ENCODE measurements around the gene ATP8A2. TPM values are rescaled to one million over a fixed set of nuclear protein-coding genes. Genes with fewer than 3 reads are reported as not detected.

Gene ATP8A2
- total and polyA plus RNA-seq, 2 donors, result 1.1 to 1.5 TPM

DNA sequence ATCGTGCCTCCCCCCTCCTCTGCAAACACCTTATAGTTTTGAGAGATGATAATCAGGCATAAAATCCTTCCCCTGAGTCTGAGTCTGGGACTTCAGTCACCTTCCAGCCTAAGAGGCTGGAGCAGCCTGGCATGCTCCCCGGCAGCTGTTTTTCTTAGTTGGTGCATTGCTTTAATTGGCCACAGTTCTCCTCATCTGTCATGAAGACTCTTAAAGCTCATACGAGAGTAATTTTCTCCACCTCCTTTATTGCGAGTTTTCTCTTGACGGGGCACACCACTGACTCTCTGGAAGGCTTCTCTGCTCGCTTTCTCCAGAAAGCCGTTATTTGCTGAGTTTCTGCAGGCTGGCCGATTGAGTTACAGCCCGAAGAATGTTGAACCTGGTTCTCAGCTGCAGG, 310.5 kb downstream of the ATP8A2 start:
- H3K27me3 ChIP-seq (ENCODE audit: control insufficient read depth in 2 of 2, insufficient read depth in 1 of 2, low read length in 1 of 2), result no peaks in the 10 kb centered on the region
- H3K9me3 ChIP-seq (ENCODE audit: control insufficient read depth in 2 of 2, insufficient read depth in 1 of 2, low read length in 1 of 2), result no peaks in the 10 kb centered on the region
- H3K27ac ChIP-seq (ENCODE audit: low read depth in 1 of 2, low read length in 1 of 2), result no peak overlapping the region
- no peak for DNase-seq (ENCODE audit: low read depth in 6 of 9, low spot score in 9 of 9)
- no peak overlapping the region for H3K4me3 ChIP-seq (ENCODE audit: low read length in 2 of 2)
- no peaks in the 10 kb centered on the region for H3K4me1 ChIP-seq (ENCODE audit: control insufficient read depth in 2 of 2, insufficient read depth in 2 of 2, low read length in 2 of 2)
- 94% methylated on average over 9 of the region's 9 CpGs for WGBS
- H3K36me3 ChIP-seq (ENCODE audit: control insufficient read depth in 2 of 2, insufficient read depth in 2 of 2, low read length in 1 of 2), result no peaks in the 10 kb centered on the region

DNA sequence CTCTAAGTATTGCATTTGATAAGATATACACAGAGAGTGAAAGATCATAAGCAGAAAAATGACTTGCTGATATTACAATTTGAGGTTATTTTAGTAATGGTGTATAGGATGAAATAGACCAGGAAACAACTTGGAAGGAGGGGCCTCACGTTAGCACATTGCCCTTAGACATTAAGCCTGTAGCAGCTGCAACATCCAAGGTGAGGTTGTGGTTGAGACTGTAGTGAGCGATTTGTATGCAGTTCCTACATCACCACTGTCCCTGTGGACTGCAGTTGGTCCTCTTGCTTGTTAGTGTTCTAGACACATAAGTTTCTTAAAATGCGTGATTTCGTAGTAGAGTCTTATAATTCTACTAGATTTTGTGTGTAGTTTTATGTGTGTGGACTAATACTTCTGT, 311.3 kb downstream of the ATP8A2 start:
- H3K36me3 ChIP-seq (ENCODE audit: control insufficient read depth in 2 of 2, insufficient read depth in 2 of 2, low read length in 1 of 2), result no peaks in the 10 kb centered on the region
- WGBS, result 80% methylated on average over 4 of the region's 4 CpGs

DNA sequence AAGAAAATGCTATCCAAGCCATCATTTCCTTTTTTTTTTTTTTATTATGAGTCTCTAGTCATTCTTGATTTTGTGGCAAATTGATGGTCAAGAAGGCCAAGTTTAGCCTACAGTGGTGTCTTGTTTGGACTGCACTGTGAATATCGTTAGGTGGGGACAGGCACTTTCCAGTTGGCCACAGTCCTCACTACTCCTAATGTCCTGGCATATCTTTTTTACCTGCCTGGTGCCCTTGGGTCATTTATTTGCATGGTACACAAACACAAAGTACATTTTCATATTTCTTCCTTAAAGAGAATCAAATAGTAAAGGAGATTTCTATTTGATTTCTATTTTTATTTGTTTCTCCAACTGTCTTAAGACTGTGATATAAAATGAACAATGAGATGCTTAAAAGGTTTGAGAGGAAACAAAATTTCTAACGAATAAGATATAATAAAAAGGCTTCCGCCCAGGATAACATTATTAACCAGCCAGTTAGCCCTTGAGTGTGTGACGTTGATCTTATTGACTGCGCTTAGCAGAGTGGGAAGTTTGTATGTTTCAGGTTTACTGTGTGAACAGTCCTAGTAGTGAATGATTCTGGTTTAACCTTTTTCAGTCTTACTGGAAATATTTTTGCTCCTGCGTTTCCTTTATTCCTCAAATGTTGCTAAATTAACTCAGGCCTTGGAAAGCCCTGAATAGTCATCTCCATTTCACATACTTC, 312.0 kb downstream of the ATP8A2 start:
- 96% methylated on average over 6 of the region's 6 CpGs for whole genome bisulfite sequencing
- Histone ChIP-seq H3K4me3 (ENCODE audit: low read length in 2 of 2) (no peak overlapping the region), H3K9me3 (ENCODE audit: control insufficient read depth in 2 of 2, insufficient read depth in 1 of 2, low read length in 1 of 2) (no peaks in the 10 kb centered on the region), H3K36me3 (ENCODE audit: control insufficient read depth in 2 of 2, insufficient read depth in 2 of 2, low read length in 1 of 2) (no peaks in the 10 kb centered on the region), H3K4me1 (ENCODE audit: control insufficient read depth in 2 of 2, insufficient read depth in 2 of 2, low read length in 2 of 2) (peaks cover 0 to 3% of the 10 kb centered on the region in 2 donors), H3K27me3 (ENCODE audit: control insufficient read depth in 2 of 2, insufficient read depth in 1 of 2, low read length in 1 of 2) (no peaks in the 10 kb centered on the region), H3K27ac (ENCODE audit: low read depth in 1 of 2, low read length in 1 of 2) (no peak overlapping the region)
- DNase-seq (ENCODE audit: low read depth in 6 of 9, low spot score in 9 of 9), result no peak

More for the DNA sequence above, 311.3 kb downstream of the ATP8A2 start:
- Histone ChIP-seq H3K27ac (ENCODE audit: low read depth in 1 of 2, low read length in 1 of 2) (no peak overlapping the region), H3K4me1 (ENCODE audit: control insufficient read depth in 2 of 2, insufficient read depth in 2 of 2, low read length in 2 of 2) (peaks cover 0 to 3% of the 10 kb centered on the region in 2 donors), H3K9me3 (ENCODE audit: control insufficient read depth in 2 of 2, insufficient read depth in 1 of 2, low read length in 1 of 2) (no peaks in the 10 kb centered on the region), H3K4me3 (ENCODE audit: low read length in 2 of 2) (no peak overlapping the region), H3K27me3 (ENCODE audit: control insufficient read depth in 2 of 2, insufficient read depth in 1 of 2, low read length in 1 of 2) (no peaks in the 10 kb centered on the region)
- no peak for DNase-seq (ENCODE audit: low read depth in 6 of 9, low spot score in 9 of 9)

DNA sequence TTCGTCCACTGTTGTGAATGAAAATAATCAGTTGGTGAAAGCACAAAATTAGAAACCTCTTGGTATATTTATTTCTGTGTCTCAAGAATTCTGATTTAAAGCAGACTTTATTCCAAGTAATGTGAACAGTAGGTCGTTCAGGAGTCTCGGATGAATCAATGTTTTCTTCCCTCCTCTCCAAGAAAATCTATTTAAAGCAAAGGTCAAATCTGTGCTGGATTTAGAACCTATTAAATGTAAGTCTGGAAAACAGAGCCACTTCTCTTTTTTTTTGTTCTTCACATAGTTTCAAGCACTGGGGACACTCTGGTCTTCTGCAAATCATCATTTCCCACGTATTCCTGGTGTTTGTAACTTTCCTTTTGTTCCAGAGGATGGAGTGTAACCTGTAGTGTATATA, 312.7 kb downstream of the ATP8A2 start:
- no peak overlapping the region for H3K27ac ChIP-seq (ENCODE audit: low read depth in 1 of 2, low read length in 1 of 2)
- DNase-seq (ENCODE audit: low read depth in 6 of 9, low spot score in 9 of 9), result no peak
- peaks cover 0 to 3% of the 10 kb centered on the region in 2 donors for H3K4me1 ChIP-seq (ENCODE audit: control insufficient read depth in 2 of 2, insufficient read depth in 2 of 2, low read length in 2 of 2)
- no peaks in the 10 kb centered on the region for H3K36me3 ChIP-seq (ENCODE audit: control insufficient read depth in 2 of 2, insufficient read depth in 2 of 2, low read length in 1 of 2)
- no peak overlapping the region for H3K4me3 ChIP-seq (ENCODE audit: low read length in 2 of 2)
- no peaks in the 10 kb centered on the region for H3K27me3 ChIP-seq (ENCODE audit: control insufficient read depth in 2 of 2, insufficient read depth in 1 of 2, low read length in 1 of 2)
- 81% methylated on average over 4 of the region's 4 CpGs for WGBS
- no peaks in the 10 kb centered on the region for H3K9me3 ChIP-seq (ENCODE audit: control insufficient read depth in 2 of 2, insufficient read depth in 1 of 2, low read length in 1 of 2)

DNA sequence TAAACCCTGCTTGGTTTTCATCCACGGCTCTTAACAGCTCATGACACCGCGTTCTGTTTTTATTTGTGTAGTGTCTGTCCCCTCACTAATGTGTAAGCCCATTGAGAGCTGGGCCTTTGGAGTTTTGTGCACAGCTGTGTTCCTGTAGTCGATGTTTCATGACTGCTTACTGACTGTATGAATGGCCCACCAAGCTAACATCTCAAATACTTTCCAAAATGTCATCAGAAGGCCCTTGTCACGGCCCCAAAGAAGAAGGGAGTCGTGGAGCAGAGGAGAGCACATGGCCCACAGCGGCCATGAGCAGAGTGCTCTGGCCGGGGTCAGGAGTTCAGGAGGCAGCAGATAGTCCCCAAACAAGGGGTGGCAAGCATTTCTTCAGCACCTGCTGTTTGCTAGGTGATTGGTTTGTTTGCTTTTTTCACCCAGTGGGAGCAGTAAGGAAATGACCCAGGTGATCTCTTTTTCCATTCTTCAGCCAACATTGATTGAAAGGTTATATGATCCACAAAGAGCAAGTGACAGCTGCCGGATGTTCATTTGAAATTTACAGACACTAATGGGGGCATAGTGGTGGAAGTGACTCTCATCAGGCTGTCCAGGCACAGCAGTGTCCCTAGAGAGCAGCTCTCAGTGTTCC, 315.2 kb downstream of the ATP8A2 start:
- H3K9me3 ChIP-seq (ENCODE audit: control insufficient read depth in 2 of 2, insufficient read depth in 1 of 2, low read length in 1 of 2), result no peaks in the 10 kb centered on the region
- no peak overlapping the region for H3K27ac ChIP-seq (ENCODE audit: low read depth in 1 of 2, low read length in 1 of 2)
- H3K4me1 ChIP-seq (ENCODE audit: control insufficient read depth in 2 of 2, insufficient read depth in 2 of 2, low read length in 2 of 2), result peaks cover 0 to 3% of the 10 kb centered on the region in 2 donors
- no peaks in the 10 kb centered on the region for H3K36me3 ChIP-seq (ENCODE audit: control insufficient read depth in 2 of 2, insufficient read depth in 2 of 2, low read length in 1 of 2)
- no peaks in the 10 kb centered on the region for H3K27me3 ChIP-seq (ENCODE audit: control insufficient read depth in 2 of 2, insufficient read depth in 1 of 2, low read length in 1 of 2)
- no peak for DNase-seq (ENCODE audit: low read depth in 6 of 9, low spot score in 9 of 9)
- 94% methylated on average over 9 of the region's 9 CpGs for WGBS
- no peak overlapping the region for H3K4me3 ChIP-seq (ENCODE audit: low read length in 2 of 2)

DNA sequence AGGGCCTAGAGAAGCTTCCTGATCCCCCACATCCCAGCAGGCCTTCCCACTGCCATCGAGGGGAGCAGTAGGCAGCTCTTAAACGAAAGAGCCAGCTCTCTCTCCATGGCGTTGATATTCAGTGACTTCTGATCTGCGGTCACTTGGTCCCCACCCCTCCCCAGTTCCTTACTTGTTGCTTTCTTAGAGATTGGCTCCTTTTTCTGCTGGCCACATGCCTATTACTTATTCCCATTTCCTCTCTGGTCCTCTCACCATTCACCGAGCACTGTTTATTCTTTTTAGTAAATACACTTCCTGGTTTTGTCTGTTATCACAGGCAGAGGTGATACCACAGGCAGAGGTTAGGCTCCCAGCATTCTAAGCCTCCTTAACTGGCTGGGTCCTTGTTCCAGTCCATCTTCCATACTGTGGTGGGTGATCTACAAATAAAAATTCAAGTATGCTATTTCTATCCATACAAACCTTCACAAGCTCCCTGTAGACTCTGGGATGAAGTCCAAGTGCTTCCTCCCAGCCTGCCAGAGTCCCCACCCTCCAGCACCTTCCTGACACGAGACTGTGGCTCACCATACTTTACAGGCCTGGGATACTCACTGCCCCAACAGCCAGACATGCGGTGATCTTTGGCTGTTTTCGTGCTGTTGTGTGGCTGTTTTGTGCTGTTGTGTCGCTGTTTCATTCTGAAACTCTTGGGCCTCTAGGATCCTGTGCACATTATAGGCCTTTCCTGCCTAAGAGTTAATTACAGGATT, 315.9 kb downstream of the ATP8A2 start:
- no peak for DNase-seq (ENCODE audit: low read depth in 6 of 9, low spot score in 9 of 9)
- Histone ChIP-seq H3K36me3 (ENCODE audit: control insufficient read depth in 2 of 2, insufficient read depth in 2 of 2, low read length in 1 of 2) (no peaks in the 10 kb centered on the region), H3K4me3 (ENCODE audit: low read length in 2 of 2) (no peak overlapping the region), H3K27ac (ENCODE audit: low read depth in 1 of 2, low read length in 1 of 2) (no peak overlapping the region), H3K9me3 (ENCODE audit: control insufficient read depth in 2 of 2, insufficient read depth in 1 of 2, low read length in 1 of 2) (no peaks in the 10 kb centered on the region), H3K27me3 (ENCODE audit: control insufficient read depth in 2 of 2, insufficient read depth in 1 of 2, low read length in 1 of 2) (no peaks in the 10 kb centered on the region), H3K4me1 (ENCODE audit: control insufficient read depth in 2 of 2, insufficient read depth in 2 of 2, low read length in 2 of 2) (peaks cover 0 to 3% of the 10 kb centered on the region in 2 donors)
- 87% methylated on average over 9 of the region's 9 CpGs for WGBS

DNA sequence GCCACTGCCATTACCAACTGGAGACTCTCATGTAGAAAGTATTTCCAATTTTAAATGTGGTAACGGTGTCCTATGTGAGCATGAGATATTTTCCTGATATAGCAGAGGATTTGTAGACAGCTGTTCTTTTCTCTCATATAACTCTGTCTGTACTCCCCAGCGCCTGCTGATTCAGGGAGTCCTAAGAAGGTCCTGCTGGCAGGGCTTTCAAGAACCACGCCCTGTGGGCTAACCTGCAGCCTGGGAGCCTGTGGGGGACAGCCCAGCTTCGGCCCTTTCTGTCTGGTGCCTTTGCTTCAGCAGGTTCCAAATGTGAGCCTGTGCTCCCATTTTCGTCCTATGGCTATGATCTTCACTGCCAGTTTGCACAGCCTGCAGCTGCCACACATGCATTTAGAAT, 316.8 kb downstream of the ATP8A2 start:
- H3K36me3 ChIP-seq (ENCODE audit: control insufficient read depth in 2 of 2, insufficient read depth in 2 of 2, low read length in 1 of 2), result no peaks in the 10 kb centered on the region
- H3K4me3 ChIP-seq (ENCODE audit: low read length in 2 of 2), result no peak overlapping the region
- no peaks in the 10 kb centered on the region for H3K27me3 ChIP-seq (ENCODE audit: control insufficient read depth in 2 of 2, insufficient read depth in 1 of 2, low read length in 1 of 2)
- H3K27ac ChIP-seq (ENCODE audit: low read depth in 1 of 2, low read length in 1 of 2), result no peak overlapping the region
- no peak for DNase-seq (ENCODE audit: low read depth in 6 of 9, low spot score in 9 of 9)
- WGBS, result 87% methylated on average over 5 of the region's 5 CpGs
- H3K4me1 ChIP-seq (ENCODE audit: control insufficient read depth in 2 of 2, insufficient read depth in 2 of 2, low read length in 2 of 2), result peaks cover 0 to 3% of the 10 kb centered on the region in 2 donors
- no peaks in the 10 kb centered on the region for H3K9me3 ChIP-seq (ENCODE audit: control insufficient read depth in 2 of 2, insufficient read depth in 1 of 2, low read length in 1 of 2)

DNA sequence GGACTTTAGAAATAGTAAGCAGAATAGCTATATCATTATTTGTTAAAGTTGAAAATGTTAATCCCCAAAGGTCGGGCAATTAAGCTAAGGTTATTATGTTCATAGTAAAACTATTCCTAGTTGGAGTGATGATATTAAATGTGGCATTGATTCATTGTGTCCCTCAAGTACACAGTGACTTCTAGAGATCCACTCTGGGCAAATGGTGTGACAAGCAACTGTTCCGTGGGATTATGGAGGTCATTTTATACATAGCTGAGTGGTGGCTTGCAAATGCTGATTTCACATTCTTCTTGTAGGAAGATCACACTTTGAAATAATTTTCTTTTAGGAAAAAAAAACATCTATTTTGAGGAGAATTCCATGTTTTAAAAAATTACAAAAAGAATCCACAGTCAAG, 317.8 kb downstream of the ATP8A2 start:
- no peak overlapping the region for H3K27ac ChIP-seq (ENCODE audit: low read depth in 1 of 2, low read length in 1 of 2)
- no peaks in the 10 kb centered on the region for H3K9me3 ChIP-seq (ENCODE audit: control insufficient read depth in 2 of 2, insufficient read depth in 1 of 2, low read length in 1 of 2)
- no peak for DNase-seq (ENCODE audit: low read depth in 6 of 9, low spot score in 9 of 9)
- no peak overlapping the region for H3K4me3 ChIP-seq (ENCODE audit: low read length in 2 of 2)
- H3K27me3 ChIP-seq (ENCODE audit: control insufficient read depth in 2 of 2, insufficient read depth in 1 of 2, low read length in 1 of 2), result no peaks in the 10 kb centered on the region
- peaks cover 0 to 3% of the 10 kb centered on the region in 2 donors for H3K4me1 ChIP-seq (ENCODE audit: control insufficient read depth in 2 of 2, insufficient read depth in 2 of 2, low read length in 2 of 2)
- no peaks in the 10 kb centered on the region for H3K36me3 ChIP-seq (ENCODE audit: control insufficient read depth in 2 of 2, insufficient read depth in 2 of 2, low read length in 1 of 2)
- WGBS, result 97% methylated on average over 2 of the region's 2 CpGs

DNA sequence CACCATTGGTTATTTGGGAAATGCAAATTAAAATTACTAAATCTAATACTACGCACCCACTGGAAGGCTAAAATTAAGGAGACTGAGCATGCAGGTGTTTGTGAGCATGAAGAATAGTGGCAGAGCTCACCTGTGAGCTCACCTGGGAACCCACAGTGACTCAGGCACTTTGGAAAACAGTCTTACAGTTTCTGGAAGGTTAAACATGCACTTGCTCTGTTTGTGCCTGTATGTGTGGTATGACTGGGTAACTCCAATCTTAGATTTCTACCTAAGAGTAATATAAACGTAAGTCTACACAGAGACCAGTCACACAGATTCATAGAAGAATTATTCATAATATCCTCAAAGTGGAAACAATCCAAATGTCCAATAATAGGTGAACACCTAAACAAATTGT, 318.8 kb downstream of the ATP8A2 start:
- Histone ChIP-seq H3K27ac (ENCODE audit: low read depth in 1 of 2, low read length in 1 of 2) (no peak overlapping the region), H3K9me3 (ENCODE audit: control insufficient read depth in 2 of 2, insufficient read depth in 1 of 2, low read length in 1 of 2) (no peaks in the 10 kb centered on the region), H3K27me3 (ENCODE audit: control insufficient read depth in 2 of 2, insufficient read depth in 1 of 2, low read length in 1 of 2) (no peaks in the 10 kb centered on the region), H3K36me3 (ENCODE audit: control insufficient read depth in 2 of 2, insufficient read depth in 2 of 2, low read length in 1 of 2) (no peaks in the 10 kb centered on the region), H3K4me3 (ENCODE audit: low read length in 2 of 2) (no peak overlapping the region), H3K4me1 (ENCODE audit: control insufficient read depth in 2 of 2, insufficient read depth in 2 of 2, low read length in 2 of 2) (peaks cover 0 to 3% of the 10 kb centered on the region in 2 donors)
- DNase-seq (ENCODE audit: low read depth in 6 of 9, low spot score in 9 of 9), result no peak
- whole genome bisulfite sequencing, result 94% methylated on average over 2 of the region's 2 CpGs
